Measurements from ENCODE around the gene CLEC7A.

The CLEC7A gene

GRCh38 chr12:10136637-10137205 is 6.7 kb upstream of the CLEC7A start:
- DNase-seq, result no peak

DNA sequence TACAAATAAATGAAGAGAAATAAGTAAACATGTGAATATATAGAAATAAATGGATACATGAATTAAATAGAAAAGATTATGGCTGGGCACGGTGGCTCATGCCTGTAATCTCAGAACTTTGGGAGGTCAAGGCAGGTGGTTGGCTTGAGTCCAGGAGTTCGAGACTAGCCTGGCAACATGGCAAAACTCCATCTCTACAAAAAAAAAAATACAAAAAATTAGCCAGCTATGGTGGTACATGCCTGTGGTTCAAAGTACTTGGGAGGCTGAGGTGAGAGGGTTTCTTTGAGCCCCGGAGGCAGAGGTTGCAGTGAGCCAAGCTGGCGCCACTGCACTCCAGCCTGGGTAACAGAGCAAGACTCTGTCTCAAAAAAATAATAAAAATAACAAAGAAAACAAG is 5.1 kb upstream of the CLEC7A start:
- no peak for DNase-seq

GRCh38 chr12:10132850-10133370 is 2.9 kb upstream of the CLEC7A start:
- DNase-seq, result no peak

GRCh38 chr12:10131111-10131690 is 1.2 kb upstream of the CLEC7A start:
- DNase-seq, result no peak

- DNase-seq, result no peak
These were observed 1.3 kb downstream of the CLEC7A start for GRCh38 chr12:10128687-10129086.

- no peak for DNase-seq
These were observed 3.6 kb downstream of the CLEC7A start for GRCh38 chr12:10126413-10126812.

DNA sequence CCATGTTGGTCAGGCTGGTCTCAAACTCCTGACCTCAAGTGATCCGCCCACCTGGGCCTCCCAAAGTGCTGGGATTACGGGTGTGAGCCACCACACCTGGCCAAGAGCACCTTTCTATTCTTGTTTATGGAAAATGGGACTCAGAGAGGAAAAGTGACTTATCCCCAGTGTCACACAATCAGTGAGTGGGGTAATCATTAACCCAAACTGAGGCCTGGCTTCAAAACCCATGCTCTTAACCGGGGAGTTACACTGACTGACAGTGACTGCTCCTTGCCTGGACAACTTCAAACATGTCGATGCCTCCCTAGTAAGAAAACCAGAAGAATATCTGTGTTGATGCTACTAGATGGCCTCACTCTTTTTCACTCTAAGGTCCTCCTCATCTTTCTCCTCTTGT is 7.3 kb downstream of the CLEC7A start:
- no peak for DNase-seq

DNA sequence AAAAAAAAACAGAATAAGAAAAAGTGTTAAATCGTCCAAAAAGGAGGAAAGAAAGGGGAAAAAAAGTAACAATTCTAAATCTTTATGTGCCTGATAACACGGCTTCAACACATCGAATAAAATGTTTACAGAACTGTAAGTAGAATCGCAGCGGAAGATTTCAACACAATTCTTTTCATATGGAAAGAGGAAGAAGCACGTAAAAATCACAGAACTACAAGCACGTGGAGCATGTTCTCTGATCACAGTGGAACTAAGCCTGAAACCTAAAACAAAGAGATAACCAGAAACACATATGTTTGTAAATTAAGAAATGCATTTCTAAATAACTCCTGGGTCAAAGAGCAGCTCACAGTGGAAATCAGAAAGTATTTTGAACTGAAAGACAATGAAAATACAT is 8.7 kb downstream of the CLEC7A start:
- no peak for DNase-seq

DNA sequence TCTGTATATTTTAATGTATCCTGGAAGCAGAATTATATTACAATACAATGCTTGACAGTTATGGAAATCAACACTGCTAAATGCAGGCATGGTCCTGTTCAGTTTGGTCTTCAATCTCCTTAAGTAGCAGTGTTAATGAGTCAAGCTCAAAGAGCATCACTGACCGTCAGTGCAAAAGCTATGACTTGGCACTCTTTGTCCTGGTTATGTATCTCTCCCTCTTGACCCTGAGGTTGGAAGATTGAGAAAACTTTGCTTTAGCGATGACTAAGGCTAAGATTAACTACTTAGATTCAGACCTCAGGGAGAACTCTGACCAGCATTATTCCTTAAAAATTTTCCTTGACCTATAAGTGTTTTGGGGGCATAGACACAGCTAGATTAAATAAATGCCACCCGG is 10.9 kb downstream of the CLEC7A start:
- no peak for DNase-seq

DNA sequence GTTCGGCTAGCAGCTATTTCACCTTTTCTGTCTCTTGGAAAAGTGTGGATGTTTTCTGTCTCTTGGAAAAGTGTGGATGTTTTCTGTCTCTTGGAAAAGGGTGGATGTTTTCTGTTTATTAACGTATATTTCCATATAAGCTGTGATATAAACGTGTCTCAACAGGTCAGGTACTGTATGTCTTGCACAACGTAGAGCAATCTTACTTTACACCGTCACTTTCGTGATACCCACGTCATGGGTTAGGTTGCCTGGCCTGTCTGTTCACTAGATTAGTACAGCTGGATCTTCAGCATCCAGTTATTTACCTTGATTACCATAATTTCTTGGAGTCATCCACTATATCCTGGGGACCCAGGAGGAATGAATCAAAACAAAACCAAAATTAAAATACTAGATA is 14.1 kb downstream of the CLEC7A start:
- DNase-seq, result no peak

DNA sequence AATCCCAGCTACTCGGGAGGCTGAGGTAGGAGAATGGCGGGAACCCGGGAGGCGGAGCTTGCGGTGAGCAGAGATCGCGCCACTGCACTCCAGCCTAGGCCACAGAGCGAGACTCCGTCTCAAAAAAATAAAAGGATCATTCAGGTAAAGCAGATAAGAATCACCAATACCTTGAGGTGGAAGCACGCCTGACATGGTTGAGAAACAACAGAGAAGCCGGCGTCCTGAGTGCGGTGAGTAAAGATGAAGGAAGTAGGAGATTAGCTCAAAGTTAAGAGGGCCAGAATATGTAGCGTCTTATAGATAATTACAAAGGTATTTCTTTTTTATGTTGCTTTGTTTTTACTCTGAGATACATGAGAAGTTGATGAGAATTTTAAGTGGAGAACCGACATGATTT is 14.7 kb downstream of the CLEC7A start:
- DNase-seq, result no peak

- no peak for DNase-seq
These were observed 16.1 kb downstream of the CLEC7A start for GRCh38 chr12:10113920-10114319.

DNA sequence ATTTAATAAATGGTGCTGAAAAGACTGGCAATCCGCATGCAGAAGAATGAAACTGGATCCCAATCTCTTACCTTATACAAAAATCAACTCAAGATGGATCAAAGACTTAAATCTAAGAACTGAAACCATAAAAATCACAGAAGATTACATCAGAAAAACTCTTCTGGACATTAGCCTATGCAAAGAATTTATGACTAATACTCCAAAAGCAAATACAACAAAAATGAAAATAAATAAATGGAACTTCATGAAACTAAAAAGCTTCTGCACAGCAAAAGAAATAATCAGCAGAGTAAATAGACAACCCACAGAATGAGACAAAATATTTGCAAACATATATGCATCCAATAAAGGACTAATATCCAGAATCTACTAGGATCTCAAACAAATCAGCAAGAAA is 16.9 kb downstream of the CLEC7A start:
- no peak for DNase-seq

GRCh38 chr12:10111451-10111850 is 18.5 kb downstream of the CLEC7A start:
- no peak for DNase-seq

DNA sequence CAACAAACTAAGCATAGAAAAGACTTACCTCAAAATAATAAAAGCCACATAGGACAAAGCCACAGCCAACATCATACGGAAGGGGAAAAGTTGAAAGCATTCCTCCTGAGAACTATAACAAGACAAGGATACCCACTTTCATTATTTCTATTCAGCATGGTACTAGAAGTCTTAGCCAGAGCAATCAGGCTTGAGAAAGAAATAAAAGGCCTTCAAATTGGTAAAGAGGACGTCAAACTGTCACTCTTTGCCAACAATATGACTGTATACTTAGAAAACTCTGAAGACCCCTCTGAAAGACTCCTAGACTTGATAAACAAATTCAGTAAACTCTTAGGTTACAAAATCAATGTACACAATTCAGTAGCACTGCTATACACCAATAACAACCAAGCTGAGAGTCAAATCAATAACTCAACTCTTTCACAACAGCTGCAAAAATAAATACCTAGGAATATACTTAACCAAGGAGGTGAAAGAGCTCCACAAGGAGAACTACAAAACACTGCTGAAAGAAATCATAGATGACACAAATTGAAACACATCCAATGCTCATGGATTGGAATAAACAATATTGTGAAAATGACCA is 19.6 kb downstream of the CLEC7A start:
- no peak for DNase-seq

DNA sequence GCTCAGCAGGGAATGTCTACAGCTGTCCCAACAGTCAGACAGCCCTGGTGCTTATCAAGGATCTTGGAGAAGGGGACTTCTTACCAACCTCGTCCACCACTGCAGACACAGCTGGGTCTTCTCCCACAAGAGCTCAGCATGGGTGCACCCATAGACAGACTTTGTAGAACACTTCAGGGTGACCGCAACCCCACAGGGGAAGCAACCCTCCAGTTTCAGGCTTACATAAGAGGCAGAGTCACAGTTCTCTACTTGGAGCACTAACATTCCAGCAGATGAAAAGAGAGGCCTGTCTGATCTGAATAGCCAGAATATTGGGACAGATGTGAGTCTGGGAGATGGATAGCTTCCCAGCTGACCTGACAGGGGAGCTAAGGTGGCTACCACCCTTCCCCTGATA is 27.7 kb downstream of the CLEC7A start:
- no peak for DNase-seq

- DNase-seq, result no peak
These were observed 28.3 kb downstream of the CLEC7A start for GRCh38 chr12:10101648-10102220.

GRCh38 chr12:10101042-10101579 is 28.9 kb downstream of the CLEC7A start:
- DNase-seq, result peak; percentile 5

DNA sequence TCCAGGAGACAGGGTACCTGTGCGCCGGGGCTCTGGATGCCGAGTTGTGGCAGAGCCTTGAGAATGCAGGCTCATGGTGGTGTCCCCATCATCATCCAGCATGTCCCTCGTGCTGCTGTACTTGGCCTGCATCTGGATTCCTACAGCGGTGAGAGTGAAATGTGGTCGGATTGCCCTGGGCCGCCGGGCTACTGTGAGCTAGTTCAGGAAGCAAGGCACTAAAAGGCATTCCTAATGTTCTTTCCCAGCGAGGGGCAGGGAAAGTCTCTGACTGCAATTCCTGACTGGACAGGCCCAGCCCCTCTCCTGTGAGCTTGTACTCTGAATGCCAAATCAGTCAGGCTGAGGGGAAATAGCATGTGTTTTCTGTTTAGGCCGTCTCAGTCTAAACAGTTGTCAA is 31.2 kb downstream of the CLEC7A start, which contains the start of gene CLEC1A:
TSS of gene CLEC1A (minus strand) at position 195 of the 400 bp plus-strand sequence. CDS start at position 132, 63 bp downstream.
- DNase-seq, result no peak

- no peak for DNase-seq
These were observed 32.5 kb downstream of the CLEC7A start for GRCh38 chr12:10097521-10097920.

DNA sequence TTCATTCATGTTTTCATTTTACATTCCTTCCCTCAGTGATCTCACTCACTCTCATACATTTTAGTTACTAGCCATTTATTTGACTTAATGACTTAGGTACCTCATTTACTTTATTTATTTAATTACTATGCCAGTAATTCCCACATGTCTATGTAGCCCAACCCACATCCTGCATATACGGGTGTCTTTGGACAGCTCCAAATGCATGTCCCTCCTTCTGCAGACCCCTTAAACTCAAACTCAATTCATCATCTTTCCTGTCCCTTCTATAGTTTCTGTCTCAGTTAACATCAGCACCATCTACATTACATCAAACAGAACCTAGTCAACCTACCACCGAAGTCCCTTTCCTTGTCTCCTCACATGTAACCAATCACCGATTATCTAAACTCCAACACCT is 34.0 kb downstream of the CLEC7A start:
- no peak for DNase-seq

DNA sequence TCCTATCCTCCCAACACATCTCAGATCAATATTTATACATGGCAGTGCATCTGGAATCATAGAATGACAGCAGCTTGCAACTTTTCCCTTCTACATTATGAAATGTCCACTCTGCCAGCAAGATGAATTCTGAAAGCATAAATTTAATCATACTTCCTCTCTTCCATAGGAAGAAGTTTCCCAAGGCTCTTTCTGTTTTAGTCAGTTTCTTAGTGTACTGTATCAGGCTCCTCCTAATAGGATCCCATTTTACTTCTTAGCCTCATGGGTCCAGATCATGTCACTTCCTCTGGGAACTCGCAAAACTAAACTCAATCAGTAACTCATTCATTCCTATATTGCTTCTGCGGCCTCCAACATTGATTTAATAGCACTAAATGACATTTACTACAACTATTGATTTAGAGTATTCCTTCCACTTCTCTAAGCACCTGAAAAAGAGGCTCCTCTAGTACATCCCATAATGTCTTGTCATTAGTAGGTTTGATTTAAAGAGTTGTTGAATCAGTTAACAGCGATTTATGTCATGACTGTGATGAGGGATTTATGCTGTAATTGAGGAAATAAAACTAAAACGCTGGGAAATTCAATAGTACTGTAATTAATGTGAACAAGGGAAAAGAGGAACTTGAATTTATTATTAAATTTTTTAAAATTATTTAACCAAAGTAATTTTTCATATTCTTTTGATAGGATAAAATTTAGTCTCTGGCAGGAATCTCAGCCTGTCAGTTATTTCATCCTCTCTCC is 35.2 kb downstream of the CLEC7A start:
- DNase-seq, result no peak

Data from retina (tissue), 1 donor.